Common myeloid progenitor, CD34-positive (primary cell): ENCODE measurements around the gene CUX1.
"Not testable (repeated sequence)": the region's sequence is repeated elsewhere in the genome, so short reads cannot be mapped to it uniquely, and the experiment has no call there.

Source experiments
- CTCF ChIA-PET: fragments of 350-600 bp; sonication (Branson Sonifier 250); formaldehyde crosslinking; loops from one replicate; lab custom pipeline; 2021; ENCODE audit warnings: antibody characterized with exemption; lab: Charles Lee
- POLR2A ChIA-PET: fragments of 350-600 bp; sonication (Branson Sonifier 250); formaldehyde crosslinking; loops from one replicate; lab custom pipeline; 2021; ENCODE audit warnings: antibody characterized with exemption; lab: Charles Lee
- DNase-seq, 3 donors: peaks; one replicate each; pipeline versions ENCODE4 v3.0.0 to v3.0.0-alpha.2; 2013
- H3K27ac ChIP-seq, 2 experiments: 1 replicate in 1 of 2; 2 replicates in 1 of 2; pipeline ENCODE4 v1.7.0; 2013; ENCODE audit warnings: inconsistent platforms in 2 of 2, low read length in 2 of 2, mild to moderate bottlenecking in 2 of 2, low read depth in 1 of 2, moderate library complexity in 1 of 2; ENCODE audit not compliant: severe bottlenecking in 2 of 2, insufficient read depth in 1 of 2, poor library complexity in 1 of 2
- H3K27me3 ChIP-seq, 5 experiments: replicated peaks in 2 of 5; 1 replicate in 3 of 5; 2 replicates in 2 of 5; pipeline versions ENCODE4 v1.6.1 to v1.7.0; 2013; ENCODE audit warnings: low read length in 4 of 5, mild to moderate bottlenecking in 2 of 5, moderate library complexity in 2 of 5, inconsistent platforms in 1 of 5; ENCODE audit not compliant: insufficient read depth in 5 of 5, control insufficient read depth in 4 of 5
- H3K36me3 ChIP-seq, 4 experiments: 1 replicate in 2 of 4; 2 replicates in 2 of 4; pipeline versions ENCODE4 v1.6.1 to v1.7.0; 2013; ENCODE audit warnings: low read length in 3 of 4, control low read depth in 1 of 4, mild to moderate bottlenecking in 1 of 4; ENCODE audit not compliant: control insufficient read depth in 4 of 4, insufficient read depth in 4 of 4
- H3K4me1 ChIP-seq, 4 experiments: 1 replicate in 3 of 4; 2 replicates in 1 of 4; pipeline versions ENCODE4 v1.6.1 to v1.7.1; 2013; ENCODE audit warnings: low read length in 3 of 4, mild to moderate bottlenecking in 3 of 4, control low read depth in 1 of 4, inconsistent platforms in 1 of 4, moderate library complexity in 1 of 4; ENCODE audit not compliant: control insufficient read depth in 4 of 4, insufficient read depth in 4 of 4; ENCODE audit errors: control extremely low read depth in 1 of 4
- H3K4me3 ChIP-seq, 7 experiments: 1 replicate in 4 of 7; 2 replicates in 3 of 7; pipeline versions ENCODE4 v1.5.1 to v1.7.0; 2013; ENCODE audit warnings: mild to moderate bottlenecking in 7 of 7, low read length in 6 of 7, moderate library complexity in 6 of 7, inconsistent platforms in 2 of 7, low read depth in 2 of 7, control low read depth in 1 of 7; ENCODE audit not compliant: insufficient read depth in 4 of 7, control insufficient read depth in 1 of 7; ENCODE audit errors: extremely low read depth in 1 of 7
- H3K9me3 ChIP-seq, 5 experiments: 1 replicate in 4 of 5; 2 replicates in 1 of 5; pipeline versions ENCODE4 v1.6.1 to v1.7.1; 2013; ENCODE audit warnings: low read length in 4 of 5, mild to moderate bottlenecking in 2 of 5, inconsistent platforms in 1 of 5, low read depth in 1 of 5, moderate library complexity in 1 of 5; ENCODE audit not compliant: control insufficient read depth in 4 of 5, insufficient read depth in 2 of 5; ENCODE audit errors: control extremely low read depth in 1 of 5
- WGBS: methylation state at CpG from one replicate; pipeline ENCODE4 v1.1.5; 2013; ENCODE audit not compliant: insufficient coverage; 5-methylcytosine and 5-hydroxymethylcytosine counted together

CUX1 gene

DNA sequence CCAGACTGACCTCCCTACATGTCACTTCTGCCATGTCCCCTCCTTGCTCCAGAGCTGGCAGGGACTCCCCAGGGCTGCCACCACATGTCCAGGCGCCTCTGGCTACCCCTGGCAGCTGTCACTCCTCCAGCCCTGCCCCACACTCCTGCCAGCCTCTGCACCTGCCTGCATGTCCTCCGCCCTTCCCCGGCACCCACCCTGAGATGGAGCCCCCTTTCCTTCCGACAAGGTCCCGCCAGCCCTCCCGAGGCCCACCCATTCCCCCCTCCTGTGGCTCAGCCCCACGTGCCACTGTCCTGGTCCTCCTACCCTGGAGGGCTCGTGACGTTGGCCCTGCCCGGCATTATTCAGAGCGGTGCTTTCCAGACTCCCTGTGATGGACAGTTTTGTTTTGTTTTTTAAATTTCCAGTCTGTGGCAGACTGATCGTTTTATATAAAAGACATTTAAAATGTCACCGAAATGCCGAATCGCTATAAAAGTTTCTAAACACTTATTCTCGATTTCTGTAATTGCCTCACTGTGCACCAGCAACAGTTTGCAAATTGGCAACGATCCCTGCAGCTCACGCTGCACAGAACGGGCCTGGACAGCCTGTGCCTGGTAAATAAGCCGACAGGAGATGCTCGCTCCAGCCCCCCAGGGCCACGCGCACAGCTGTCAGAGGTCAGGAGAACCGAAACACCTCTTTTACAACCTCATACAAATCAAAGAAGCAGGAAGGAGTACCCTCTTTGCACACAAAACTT is 358.2 kb downstream of the CUX1 start:
- Histone ChIP-seq H3K4me1 (no peaks in the 10 kb centered on the region), H3K27me3 (no peaks in the 10 kb centered on the region), H3K4me3 (no peak overlapping the region), H3K36me3 (peaks cover 8 to 78% (median 49%) of the 10 kb centered on the region in 4 experiments), H3K27ac (no peak overlapping the region), H3K9me3 (no peaks in the 10 kb centered on the region)
- POLR2A ChIA-PET: no interaction called here
- WGBS: 92% methylated on average over 21 of the region's 24 CpGs
- no peak for DNase-seq
- CTCF ChIA-PET: no interaction called here

- Histone ChIP-seq H3K27me3 (no peaks in the 10 kb centered on the region), H3K27ac (no peak overlapping the region), H3K4me3 (no peak overlapping the region), H3K9me3 (no peaks in the 10 kb centered on the region), H3K4me1 (no peaks in the 10 kb centered on the region), H3K36me3 (peaks cover 13 to 78% (median 45%) of the 10 kb centered on the region in 4 experiments)
- WGBS: 98% methylated on average over 18 of the region's 18 CpGs
- ChIA-PET POLR2A (no interaction called here), CTCF (interaction anchor here (1.2 to 1.6 kb wide), 2 partner anchors 10 to 20 kb away, joined by 3 read pairs; no protein-coding TSS in a partner anchor)
- DNase-seq: no peak
Measured at GRCh38 chr7:102178410-102178809, 361.0 kb downstream of the CUX1 start.

DNA sequence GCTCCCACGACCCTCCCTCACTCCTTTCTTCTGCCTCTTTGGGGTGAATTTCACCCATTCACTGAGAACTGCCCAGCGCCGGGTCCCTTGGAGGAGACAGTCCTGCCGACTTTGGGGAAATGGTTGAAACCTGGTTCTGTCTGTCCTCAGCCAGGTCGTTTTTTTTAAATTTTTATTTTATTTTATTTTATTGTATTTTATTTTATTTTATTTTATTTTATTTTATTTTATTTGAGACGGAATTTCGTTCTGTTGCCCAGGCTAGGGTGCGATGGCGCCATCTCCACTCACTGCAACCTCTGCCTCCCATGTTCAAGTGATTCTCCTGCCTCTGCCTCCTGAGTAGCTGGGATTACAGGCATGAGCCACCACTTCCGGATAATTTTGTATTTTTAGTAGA is 363.3 kb downstream of the CUX1 start:
- DNase-seq: no peak
- ChIA-PET CTCF (no interaction called here), POLR2A (no interaction called here)
- Histone ChIP-seq H3K27me3 (no peaks in the 10 kb centered on the region), H3K36me3 (peaks cover 7 to 81% (median 47%) of the 10 kb centered on the region in 4 experiments), H3K27ac (no peak overlapping the region), H3K4me1 (no peaks in the 10 kb centered on the region), H3K4me3 (no peak overlapping the region), H3K9me3 (no peaks in the 10 kb centered on the region)
- 100% methylated on average over 1 of the region's 10 CpGs for WGBS

DNA sequence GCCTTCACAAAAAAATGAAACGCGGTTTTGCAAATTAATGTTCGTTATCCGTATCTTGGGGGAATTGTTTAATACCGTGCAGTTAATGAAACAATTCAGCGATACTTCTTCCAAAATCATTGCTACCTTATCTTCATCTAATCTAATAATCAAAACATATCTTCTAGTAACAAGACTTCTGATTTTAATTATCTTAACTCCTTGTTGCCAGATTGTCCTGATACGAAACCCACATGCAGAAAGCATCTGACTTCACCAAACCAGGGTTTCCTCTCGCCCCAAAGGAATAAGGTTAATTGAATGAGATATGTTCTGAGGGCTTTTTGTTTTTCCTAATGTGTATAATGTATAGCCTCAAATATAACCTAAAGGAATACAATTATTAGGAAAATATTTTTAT is 364.1 kb downstream of the CUX1 start:
- Histone ChIP-seq H3K27ac (no peak overlapping the region), H3K36me3 (peaks cover 7 to 82% (median 47%) of the 10 kb centered on the region in 4 experiments), H3K27me3 (no peaks in the 10 kb centered on the region), H3K4me3 (no peak overlapping the region), H3K9me3 (no peaks in the 10 kb centered on the region), H3K4me1 (no peaks in the 10 kb centered on the region)
- DNase-seq: no peak
- CTCF ChIA-PET: no interaction called here
- WGBS: 100% methylated on average over 6 of the region's 8 CpGs
- POLR2A ChIA-PET: no interaction called here

GRCh38 chr7:102182016-102182415 is 364.6 kb downstream of the CUX1 start:
- no peaks in the 10 kb centered on the region for H3K27me3 ChIP-seq
- POLR2A ChIA-PET: no interaction called here
- DNase-seq: no peak
- H3K36me3 ChIP-seq: peaks cover 7 to 82% (median 48%) of the 10 kb centered on the region in 4 experiments
- no CpG with 5 or more reads among the region's 3 CpGs for WGBS
- H3K27ac ChIP-seq: no peak overlapping the region
- H3K4me1 ChIP-seq: no peaks in the 10 kb centered on the region
- no peak overlapping the region for H3K4me3 ChIP-seq
- CTCF ChIA-PET: no interaction called here
- no peaks in the 10 kb centered on the region for H3K9me3 ChIP-seq

DNA sequence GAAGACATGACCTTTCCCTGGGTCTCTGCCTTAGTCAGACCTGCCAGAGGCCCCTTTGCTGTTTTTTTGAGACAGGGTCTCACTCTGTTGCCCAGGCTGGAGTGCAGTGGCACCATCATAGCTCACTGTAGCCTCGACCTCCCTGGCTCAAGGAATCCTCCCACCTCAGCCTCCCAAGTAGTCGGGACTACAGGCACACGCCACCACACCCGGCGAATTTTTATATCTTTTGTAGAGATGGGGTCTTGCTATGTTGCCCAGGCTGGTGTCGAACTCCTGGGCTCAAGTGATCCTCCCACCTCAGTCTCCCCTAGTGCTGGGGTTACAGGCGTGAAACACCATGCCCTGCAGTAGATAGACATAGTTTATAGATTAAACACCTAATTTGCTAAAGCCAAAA is 366.4 kb downstream of the CUX1 start:
- WGBS: 100% methylated on average over 1 of the region's 7 CpGs
- H3K27ac ChIP-seq, H3K27me3 ChIP-seq, H3K4me1 ChIP-seq, CTCF ChIA-PET, POLR2A ChIA-PET, DNase-seq, H3K9me3 ChIP-seq, H3K4me3 ChIP-seq: not testable (repeated sequence)
- H3K36me3 ChIP-seq: peaks cover 7 to 77% (median 43%) of the 10 kb centered on the region in 4 experiments

DNA sequence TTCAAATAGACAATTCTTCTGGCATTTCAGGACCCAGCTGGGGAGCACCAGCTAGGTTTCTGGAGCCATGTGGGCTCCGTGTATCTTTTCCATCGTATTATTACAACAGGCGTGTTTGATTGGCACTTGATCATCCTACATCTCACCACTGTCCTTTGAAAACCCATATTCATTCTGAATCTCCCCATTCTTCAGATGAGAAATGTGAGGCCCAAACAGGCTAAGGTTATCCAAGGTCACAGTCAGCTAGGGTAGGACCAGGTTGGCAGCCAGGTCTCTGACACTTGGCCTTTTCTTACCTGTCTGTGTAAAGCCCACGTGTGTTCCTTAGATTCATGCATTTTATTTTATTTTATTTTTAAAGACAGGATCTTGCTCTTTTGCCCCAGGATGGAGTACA is 366.9 kb downstream of the CUX1 start:
- H3K9me3 ChIP-seq: no peaks in the 10 kb centered on the region
- peaks cover 8 to 77% (median 45%) of the 10 kb centered on the region in 4 experiments for H3K36me3 ChIP-seq
- no peaks in the 10 kb centered on the region for H3K4me1 ChIP-seq
- ChIA-PET POLR2A (no interaction called here), CTCF (no interaction called here)
- no peaks in the 10 kb centered on the region for H3K27me3 ChIP-seq
- H3K27ac ChIP-seq: no peak overlapping the region
- H3K4me3 ChIP-seq: no peak overlapping the region
- 100% methylated on average over 1 of the region's 4 CpGs for WGBS
- DNase-seq: no peak
